Suppressor macrophage (primary cell): ENCODE data around the gene ESRRA.
A peak's percentile ranks its signal among the peaks of the same experiment; 100 is the strongest.

Experiments
- DNase-seq, 4 experiments: peaks; one replicate each; pipeline ENCODE4 v3.0.0-alpha.2; 2020 to 2022

The ESRRA gene

DNA sequence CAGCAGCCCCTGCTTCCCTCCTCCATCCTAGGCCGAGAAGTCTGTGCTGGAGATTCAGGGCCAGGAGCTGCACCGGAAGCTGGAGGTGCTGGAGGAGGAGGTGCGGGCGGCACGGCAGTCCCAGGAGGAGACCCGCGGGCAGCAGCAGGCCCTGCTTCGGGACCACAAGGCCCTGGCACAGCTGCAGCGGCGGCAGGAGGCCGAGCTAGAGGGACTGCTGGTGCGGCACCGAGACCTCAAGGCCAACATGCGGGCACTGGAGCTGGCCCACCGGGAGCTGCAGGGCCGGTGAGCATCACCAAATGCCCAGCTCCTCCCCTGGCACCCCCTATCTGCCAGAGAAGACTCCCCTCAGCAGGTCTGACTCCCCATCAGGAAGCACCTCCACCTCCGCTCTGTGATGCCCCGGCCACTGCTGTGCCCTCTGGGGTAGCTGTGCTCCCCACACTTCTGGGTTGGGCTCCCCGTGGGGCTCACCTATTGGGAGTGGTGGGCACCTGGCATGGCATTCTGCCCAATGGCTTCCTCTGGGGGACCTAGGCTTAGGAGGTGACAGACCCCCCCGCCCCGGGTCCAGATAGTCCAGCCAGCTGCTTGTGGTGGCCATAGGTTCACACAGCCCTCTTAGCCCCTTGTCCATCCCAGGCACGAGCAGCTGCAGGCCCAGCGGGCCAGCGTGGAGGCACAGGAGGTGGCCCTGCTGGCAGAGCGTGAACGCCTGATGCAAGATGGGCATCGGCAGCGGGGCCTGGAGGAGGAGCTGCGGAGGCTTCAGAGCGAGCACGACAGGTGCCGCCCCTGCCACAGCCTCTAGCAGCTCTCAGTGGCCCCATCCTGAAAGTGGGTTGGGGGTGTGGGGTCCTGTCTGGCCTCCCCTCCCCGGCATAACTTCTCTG lies 47.0 kb downstream of the ESRRA start:
- DNase-seq, result no peak

- no peak for DNase-seq
Measured at GRCh38 chr11:64352995-64353714, 47.8 kb downstream of the ESRRA start.

GRCh38 chr11:64353715-64354506 lies 48.6 kb downstream of the ESRRA start:
- no peak for DNase-seq

- peak; percentile 78 to 91 (median 84) for DNase-seq
Measured at GRCh38 chr11:64355078-64355940, 50.0 kb downstream of the ESRRA start.

DNA sequence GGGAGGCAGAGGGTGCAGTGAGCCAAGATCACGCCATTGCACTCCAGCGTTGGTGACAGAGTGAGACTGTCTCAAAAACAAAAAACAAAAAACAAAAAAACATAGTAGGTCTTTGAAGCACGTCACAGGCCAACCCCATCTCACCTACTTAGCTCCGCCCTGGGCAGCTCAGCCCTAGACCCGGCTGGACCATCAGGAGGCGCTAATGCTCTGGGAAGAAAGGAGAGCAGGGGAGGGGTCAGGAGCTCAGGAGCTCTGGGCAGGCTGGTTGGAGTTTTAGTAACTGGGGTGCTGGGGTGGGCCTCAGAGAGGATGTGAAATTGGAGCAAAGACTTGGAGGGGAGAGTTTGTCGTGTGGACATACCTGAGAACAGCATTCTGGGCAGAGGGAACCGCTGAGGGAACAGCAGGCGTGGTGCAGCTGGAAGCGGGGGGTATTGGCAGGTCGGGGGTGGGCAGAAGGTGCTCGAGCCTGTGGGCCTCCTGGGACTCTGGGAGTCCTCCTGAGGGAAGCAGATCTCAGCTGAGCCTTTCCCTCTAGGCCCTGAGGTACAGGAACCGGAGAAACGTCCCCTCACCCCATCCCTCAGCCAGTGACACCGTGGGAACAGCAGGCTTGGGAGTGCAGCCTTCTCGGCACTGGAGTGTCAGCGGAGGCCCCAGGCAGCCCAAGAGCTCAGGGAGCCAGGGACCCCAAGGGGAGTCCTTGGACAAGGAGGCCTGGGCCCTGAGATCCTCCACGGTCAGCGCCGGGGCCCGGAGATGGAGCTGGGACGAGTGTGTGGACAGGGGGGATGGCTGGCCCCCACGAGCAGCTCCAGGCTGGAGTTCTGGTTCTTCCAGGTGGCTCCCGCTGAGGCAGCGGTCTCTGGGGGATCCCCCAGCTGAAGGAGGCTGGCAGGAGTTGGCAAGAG lies 51.4 kb downstream of the ESRRA start:
- peak; percentile 46 to 73 (median 64) for DNase-seq

GRCh38 chr11:64357446-64357845 lies 52.1 kb downstream of the ESRRA start:
- no peak for DNase-seq

DNA sequence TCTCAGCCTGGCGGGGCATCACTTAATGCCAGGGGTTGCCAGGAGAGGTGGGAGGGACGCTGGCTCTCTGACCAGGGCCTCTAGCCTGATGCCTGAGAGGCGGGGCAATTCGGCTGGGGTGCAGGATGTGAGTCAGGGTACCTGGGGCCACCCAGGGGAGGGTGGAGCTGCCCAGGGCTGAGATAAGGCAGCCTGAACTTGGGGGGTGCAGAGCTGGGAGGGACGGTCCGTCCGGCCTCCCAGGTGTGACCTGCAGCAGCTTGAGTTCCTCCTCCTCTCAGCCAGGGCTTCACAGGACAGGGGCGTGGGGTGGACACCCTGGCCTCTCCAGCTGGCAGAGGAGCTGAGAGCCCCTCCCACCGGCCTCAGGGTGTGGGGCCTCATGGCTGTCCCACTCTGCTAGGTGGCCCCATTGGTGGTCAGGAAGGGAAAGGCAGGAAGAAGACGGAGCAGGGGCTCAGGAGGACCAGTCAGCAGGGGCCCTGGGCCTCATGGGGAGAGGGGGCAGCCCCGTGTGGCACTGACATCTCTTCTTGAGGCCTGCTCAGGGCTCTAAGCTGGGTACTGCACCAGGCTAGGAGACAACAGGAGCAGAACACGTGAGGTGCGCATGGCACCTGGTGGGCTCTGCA lies 52.7 kb downstream of the ESRRA start:
- no peak for DNase-seq

DNA sequence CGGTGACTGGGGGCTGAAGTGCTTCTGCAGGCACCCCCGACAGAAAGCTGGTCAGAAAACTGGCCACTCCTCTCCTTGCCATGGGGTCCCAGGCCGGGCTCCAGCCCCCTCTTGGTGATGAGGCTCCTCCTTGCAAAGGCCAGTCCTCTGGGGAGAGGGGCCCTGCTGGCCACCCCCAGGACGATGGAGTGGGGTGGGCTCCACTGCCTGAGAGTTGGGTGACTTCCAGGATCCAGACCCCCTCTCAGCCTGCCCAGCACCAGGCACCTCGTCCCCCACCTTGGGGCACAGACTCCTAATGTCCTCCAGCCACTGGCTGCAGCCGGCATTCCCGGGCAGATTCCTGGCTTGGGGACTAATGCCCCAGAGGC lies 53.2 kb downstream of the ESRRA start:
- no peak for DNase-seq

- DNase-seq, result peak; percentile 84 to 94 (median 90)
Measured at GRCh38 chr11:64358907-64359711, 53.8 kb downstream of the ESRRA start, which contains the start of gene RPS6KA4. Gene RPS6KA4 (plus strand): TSS chr11:64359162. CDS start chr11:64359236, 74 bp downstream.

DNA sequence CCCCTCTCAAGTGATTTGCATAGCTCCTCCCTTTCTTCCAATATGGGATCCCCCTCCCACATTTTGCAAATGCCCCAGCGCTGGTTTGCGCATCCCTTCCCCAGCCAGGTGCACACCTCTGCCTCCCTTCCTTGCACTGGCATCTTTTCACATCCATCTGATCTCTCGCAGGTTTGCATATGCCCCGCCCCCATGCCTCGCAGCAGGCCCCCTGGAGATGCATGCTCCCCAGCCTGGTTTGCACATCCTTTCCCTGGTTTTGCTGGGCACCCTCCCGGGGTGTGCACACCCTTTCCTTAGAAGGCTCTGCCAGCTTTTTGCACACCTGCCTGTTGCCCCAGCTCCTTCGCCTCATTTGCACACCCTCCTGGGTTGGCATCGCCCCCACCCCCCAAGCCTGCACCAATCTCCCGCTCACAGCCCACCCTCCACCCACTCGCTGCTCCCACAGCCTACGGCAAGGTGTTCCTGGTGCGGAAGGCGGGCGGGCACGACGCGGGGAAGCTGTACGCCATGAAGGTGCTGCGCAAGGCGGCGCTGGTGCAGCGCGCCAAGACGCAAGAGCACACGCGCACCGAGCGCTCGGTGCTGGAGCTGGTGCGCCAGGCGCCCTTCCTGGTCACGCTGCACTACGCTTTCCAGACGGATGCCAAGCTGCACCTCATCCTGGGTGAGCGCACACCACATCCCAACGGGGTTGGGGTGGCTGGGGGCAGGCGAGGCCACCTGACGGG lies 54.6 kb downstream of the ESRRA start:
- DNase-seq, result peak; percentile 43 to 78 (median 56)

DNA sequence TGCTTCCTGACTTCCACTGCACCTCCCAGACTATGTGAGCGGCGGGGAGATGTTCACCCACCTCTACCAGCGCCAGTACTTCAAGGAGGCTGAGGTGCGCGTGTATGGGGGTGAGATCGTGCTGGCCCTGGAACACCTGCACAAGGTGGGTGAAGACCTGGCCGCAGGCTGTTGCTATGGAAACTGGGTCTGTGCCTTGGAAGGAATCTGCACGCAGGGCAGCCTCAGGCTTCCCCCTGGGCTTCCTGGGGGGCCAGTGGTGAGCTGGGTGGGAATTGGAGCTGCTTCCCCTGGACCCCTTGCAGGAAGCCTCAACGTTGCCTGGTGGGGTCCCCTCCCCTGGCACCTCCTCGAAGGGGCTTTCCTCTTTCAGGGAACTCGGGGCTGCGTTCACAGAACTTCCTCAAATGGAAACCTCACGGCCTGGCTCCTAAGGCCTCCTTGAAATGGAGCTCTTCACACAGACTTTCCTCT lies 55.2 kb downstream of the ESRRA start:
- DNase-seq, result peak; percentile 62 to 74 (median 67)

GRCh38 chr11:64361659-64362058 lies 56.3 kb downstream of the ESRRA start:
- DNase-seq, result no peak

- no peak for DNase-seq
Measured at GRCh38 chr11:64362339-64362738, 57.0 kb downstream of the ESRRA start.

DNA sequence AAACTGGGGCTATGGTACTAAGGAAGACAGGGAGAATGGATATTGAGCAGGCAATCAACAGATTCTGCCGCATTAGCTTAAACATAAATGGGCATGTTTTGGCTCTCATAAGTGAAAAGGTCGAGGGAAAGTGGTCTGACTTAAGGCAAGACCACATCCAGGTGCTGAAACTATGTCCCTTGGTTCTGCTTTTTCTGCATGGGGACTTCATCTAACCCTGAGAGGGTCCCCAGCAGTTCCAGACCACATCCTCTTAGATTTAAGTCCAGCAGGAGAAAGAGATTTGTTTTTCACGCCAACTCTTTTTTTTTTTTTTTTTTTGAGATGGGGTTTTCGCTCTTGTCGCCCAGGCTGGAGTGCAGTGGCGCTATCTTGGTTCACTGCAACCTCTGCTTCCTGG lies 59.1 kb downstream of the ESRRA start:
- no peak for DNase-seq

- no peak for DNase-seq
Measured at GRCh38 chr11:64364911-64365310, 59.6 kb downstream of the ESRRA start.
